ENCODE measurements around the gene CAMTA1. TPM values are rescaled to one million over a fixed set of nuclear protein-coding genes. Genes with fewer than 3 reads are reported as not detected.

Gene CAMTA1
- total and polyA plus RNA-seq, 8 donors = 13.0 to 54.2 (median 23.6) TPM

DNA sequence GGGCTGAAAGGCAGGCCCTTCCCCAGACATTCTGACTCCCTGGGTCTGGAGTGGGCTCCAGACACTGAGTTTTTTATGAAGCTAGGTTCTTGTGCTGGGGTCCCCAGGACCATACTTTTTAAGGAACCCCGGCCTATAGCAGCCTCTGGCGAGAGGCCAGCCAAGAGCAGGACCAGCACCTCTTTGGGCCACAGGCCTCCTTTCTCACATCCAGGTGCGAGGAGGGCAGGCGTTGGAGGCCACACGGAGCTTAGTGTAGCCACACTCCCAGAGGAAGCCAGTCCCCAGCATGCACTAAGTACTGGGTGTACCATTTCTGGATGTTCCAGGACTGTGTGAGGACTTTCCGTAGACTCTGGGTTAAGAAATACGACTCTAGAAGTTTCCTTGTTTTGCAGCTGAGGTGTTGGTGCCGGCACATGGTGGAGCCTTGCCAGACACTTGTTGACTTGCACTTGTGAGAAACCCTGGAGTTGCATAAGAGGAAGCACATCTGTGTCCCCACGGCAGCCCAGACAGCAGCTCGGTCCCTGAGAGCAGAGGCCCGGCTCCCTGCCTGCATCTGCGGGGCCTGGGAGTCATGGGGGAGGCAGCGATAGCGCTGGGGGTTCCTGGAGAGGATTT is 863.6 kb downstream of the CAMTA1 start:
- ATAC-seq = peak; percentile 42 to 72 (median 68)
- Histone ChIP-seq H3K27ac (no peak overlapping the region), H3K4me1 (no peaks in the 10 kb centered on the region), H3K27me3 (no peaks in the 10 kb centered on the region), H3K4me3 (no peak overlapping the region), H3K36me3 (no peaks in the 10 kb centered on the region), H3K9me3 (no peaks in the 10 kb centered on the region)
- DNase-seq = peak in 5 of 6 donors; percentile 41 to 76 (median 62)
- FAIRE-seq = no peak
- TF ChIP-seq, protein P1, sequence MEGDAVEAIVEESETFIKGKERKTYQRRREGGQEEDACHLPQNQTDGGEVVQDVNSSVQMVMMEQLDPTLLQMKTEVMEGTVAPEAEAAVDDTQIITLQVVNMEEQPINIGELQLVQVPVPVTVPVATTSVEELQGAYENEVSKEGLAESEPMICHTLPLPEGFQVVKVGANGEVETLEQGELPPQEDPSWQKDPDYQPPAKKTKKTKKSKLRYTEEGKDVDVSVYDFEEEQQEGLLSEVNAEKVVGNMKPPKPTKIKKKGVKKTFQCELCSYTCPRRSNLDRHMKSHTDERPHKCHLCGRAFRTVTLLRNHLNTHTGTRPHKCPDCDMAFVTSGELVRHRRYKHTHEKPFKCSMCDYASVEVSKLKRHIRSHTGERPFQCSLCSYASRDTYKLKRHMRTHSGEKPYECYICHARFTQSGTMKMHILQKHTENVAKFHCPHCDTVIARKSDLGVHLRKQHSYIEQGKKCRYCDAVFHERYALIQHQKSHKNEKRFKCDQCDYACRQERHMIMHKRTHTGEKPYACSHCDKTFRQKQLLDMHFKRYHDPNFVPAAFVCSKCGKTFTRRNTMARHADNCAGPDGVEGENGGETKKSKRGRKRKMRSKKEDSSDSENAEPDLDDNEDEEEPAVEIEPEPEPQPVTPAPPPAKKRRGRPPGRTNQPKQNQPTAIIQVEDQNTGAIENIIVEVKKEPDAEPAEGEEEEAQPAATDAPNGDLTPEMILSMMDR (IDR thresholded peaks at IDR 0.05) = no peak
- intact Hi-C loops (cut with DNase I) = loop anchor here in 2 of 3 donors (5.0 to 10.0 kb wide), 4 partner anchors 424 to 677 kb away; no protein-coding TSS in a partner anchor
- 50 to 51% methylated on average over 14 of the region's 14 CpGs for WGBS, 2 donors

- Histone ChIP-seq H3K9me3 (no peaks in the 10 kb centered on the region), H3K27me3 (no peaks in the 10 kb centered on the region), H3K4me1 (no peaks in the 10 kb centered on the region), H3K4me3 (no peak overlapping the region), H3K36me3 (no peaks in the 10 kb centered on the region), H3K27ac (no peak overlapping the region)
- intact Hi-C loops (cut with DNase I) = no loop called here
- TF ChIP-seq, protein P1 (IDR thresholded peaks at IDR 0.05) = no peak
- ATAC-seq (peak in 3 of 4 donors; percentile 24 to 30 (median 29)), FAIRE-seq (no peak), DNase-seq (peak in 1 of 6 donors; percentile 41)
- WGBS, 2 donors = 44 to 48% methylated on average over 11 of the region's 11 CpGs
Measured at GRCh38 chr1:7650801-7651200, 865.5 kb downstream of the CAMTA1 start.

DNA sequence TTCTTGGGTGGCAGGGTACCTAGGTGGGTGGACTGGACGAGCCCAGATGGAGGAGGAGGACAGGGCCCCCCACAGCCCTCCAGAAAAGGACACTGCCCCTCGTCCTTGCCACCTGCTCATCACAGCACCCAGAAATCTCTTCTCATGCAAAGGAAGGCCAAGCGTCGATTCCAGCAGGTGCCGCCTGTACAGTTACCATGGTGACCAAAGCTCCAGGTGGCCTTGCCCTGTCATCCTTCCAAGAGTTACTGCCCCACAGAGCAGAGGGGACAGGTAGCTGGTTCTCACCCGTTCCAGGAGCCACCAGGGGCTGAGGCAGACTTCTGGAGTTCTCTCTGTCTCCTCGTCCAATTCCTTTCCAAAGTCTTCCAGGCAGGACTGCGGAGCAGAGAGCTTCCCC is 865.9 kb downstream of the CAMTA1 start:
- Histone ChIP-seq H3K27ac (no peak overlapping the region), H3K4me3 (no peak overlapping the region), H3K36me3 (no peaks in the 10 kb centered on the region), H3K4me1 (no peaks in the 10 kb centered on the region), H3K27me3 (no peaks in the 10 kb centered on the region), H3K9me3 (no peaks in the 10 kb centered on the region)
- intact Hi-C loops (cut with DNase I) = no loop called here
- FAIRE-seq (no peak), DNase-seq (peak in 1 of 6 donors; percentile 27), ATAC-seq (peak in 1 of 4 donors; percentile 21)
- TF ChIP-seq, protein P1 (IDR thresholded peaks at IDR 0.05) = no peak
- 55 to 70% methylated on average over 8 of the region's 8 CpGs for WGBS, 2 donors

- ATAC-seq = no peak
- WGBS, 2 donors = 54 to 75% methylated on average over 7 of the region's 7 CpGs
- intact Hi-C loops (cut with DNase I) = no loop called here
Measured at GRCh38 chr1:7652061-7652460, 866.8 kb downstream of the CAMTA1 start.

More at GRCh38 chr1:7652061-7652460, 866.8 kb downstream of the CAMTA1 start:
- TF ChIP-seq, protein P1 (IDR thresholded peaks at IDR 0.05) = no peak
- no peaks in the 10 kb centered on the region for H3K9me3 ChIP-seq
- H3K4me3 ChIP-seq = no peak overlapping the region
- FAIRE-seq = no peak
- H3K36me3 ChIP-seq = no peaks in the 10 kb centered on the region
- no peak overlapping the region for H3K27ac ChIP-seq
- H3K27me3 ChIP-seq = no peaks in the 10 kb centered on the region
- DNase-seq = no peak
- no peaks in the 10 kb centered on the region for H3K4me1 ChIP-seq
